ENCODE results near the gene RASA4B.
"Not testable (repeated sequence)": the region's sequence is repeated elsewhere in the genome, so short reads cannot be mapped to it uniquely, and the experiment has no call there.

RASA4B gene

DNA sequence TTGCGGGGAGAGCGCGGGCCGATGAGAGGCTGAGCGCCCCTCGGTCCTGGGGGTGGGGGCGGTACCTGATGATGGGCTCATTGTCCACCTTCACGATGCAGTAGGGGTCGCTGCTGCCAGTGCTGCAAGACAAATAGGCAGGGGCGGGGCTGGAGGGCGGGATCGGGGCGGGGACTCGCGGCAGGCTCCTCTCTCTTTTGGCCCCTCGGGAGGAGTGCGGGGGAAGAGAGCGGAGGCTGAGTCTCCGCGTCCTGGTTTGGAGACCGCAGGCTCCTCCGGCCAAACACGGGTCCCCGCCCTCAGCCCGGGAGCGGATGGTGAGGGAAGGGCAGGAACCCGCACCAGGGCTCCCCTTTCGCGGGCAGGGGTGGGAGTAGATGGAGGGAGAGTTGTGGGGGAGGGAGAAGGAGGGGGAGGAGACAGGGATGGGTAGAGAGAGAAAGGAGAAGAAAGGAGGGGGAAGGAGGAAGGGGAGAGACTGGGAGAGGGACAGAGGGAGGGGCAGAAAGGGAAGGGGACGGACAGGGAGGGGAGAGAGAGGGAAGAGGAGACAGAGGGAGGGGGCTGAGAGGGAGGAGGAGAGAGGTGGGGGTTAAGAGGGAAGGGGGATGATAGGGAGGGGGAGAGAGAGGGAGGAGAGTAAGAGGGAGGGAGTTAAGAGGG lies 5.6 kb downstream of the RASA4B start:
- not testable (repeated sequence) for DNase-seq (ENCODE audit: low spot score)

DNA sequence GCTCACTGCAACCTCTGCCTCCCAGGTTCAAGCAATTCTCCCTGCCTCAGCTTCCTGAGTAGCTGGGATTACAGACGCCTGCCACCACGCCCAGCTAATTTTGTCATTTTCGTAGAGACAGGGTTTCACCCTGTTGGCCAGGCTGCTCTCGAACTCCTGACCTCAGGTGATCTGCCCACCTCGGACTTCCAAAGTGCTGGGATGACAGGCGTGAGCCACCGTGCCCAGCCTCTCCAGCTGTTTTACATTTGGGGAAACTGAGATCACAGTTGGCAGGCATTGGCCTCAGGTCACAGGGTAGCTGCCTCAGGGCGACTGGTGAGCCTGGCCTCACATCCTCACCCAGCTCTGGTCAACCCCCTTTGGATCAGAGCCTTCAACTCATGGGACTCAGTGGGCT lies 7.0 kb downstream of the RASA4B start:
- DNase-seq (ENCODE audit: low spot score): not testable (repeated sequence)

DNA sequence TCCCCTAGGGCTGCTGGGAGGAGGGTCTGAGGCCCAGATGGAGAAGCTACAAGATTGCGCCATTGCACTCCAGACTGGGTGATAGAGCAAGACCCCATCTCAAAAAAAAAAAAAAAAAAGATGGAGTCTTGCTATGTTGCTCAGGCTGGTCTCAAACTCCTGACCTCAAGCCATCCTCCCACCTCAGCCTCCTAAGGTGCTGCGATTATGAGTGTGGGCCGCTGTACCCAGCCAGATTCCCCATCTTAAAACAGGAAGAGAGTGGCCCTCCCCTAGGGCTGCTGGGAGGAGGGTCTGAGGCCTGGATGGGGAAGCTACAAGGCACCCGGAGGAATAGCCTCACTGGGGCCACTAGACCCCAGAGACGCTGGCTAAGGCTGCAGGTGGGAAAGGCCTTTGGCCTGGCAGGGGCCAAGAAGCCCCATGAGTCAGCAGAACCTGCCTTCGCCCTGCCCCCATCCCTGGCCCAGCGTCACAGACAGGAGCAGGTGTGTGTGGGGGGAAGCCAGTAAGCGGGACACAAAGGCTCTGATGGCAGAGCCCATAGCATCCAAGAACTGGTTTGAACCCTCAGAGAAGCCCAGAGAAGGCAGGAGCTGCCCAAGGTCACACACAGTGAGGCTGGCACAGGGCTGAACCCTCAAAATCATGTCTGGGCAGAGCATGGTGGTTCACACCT lies 10.0 kb downstream of the RASA4B start:
- DNase-seq (ENCODE audit: low spot score): not testable (repeated sequence)

DNA sequence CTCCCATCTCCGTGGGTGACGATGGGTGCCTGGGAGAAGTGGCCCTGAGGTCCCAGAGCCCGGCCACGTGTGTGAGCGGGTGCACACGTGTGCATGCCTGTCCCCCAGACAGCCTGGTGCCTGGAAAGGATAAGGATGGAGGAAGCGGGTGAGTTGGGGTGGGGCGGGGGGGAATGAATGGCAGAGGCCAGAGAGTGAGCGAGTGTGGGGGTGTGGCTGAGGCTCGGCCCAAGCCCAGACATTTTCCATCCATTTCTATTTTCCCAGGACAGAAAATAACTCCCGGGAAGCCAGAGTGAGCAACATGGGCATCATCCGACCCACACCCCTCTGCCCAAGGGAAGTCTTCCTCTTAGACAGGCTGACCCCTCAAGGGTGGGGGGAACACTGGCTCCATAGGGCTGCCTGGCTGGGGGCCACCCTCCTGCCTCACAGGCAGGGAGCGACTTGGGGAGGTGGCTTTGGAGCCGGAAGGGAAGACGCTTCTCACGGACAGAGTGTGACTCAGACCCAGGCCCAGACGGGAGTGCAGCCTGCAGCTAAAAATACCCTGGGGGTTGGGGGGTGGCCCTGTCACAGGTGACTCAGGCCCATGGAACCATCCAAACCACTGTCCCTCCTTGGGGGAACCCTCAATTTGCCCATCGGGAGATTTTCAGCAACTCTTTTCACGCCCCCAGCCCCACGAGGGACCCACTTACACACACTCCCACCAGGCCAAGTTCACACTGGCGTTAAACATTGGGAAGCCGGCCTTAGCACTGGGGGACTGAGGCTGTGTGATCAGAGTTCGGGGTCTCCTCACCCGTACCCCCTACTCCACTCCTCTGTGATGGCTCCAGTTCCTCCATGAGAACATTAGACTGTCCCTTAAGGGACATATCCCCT lies 12.0 kb downstream of the RASA4B start:
- not testable (repeated sequence) for DNase-seq (ENCODE audit: low spot score)

DNA sequence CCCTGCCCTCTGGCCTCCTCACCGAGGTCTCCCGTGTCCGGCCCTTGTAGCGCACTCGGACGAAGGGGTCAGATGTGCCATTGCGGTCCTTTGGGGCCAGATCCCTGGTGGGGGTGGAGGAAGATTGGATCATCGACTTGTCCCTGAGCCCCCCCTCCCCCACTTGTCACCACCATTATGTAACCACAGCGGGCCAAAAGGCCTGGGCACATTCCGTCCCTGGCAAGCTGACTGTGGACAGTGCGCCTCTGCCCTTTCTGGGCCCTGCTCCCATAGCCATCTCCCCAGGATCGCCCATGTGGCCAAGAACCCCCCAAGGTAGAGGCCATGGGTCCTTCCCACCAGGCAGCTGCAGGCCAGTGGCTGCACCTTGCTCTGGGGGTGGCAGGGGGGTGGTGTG lies 14.4 kb downstream of the RASA4B start:
- DNase-seq (ENCODE audit: low spot score): not testable (repeated sequence)

DNA sequence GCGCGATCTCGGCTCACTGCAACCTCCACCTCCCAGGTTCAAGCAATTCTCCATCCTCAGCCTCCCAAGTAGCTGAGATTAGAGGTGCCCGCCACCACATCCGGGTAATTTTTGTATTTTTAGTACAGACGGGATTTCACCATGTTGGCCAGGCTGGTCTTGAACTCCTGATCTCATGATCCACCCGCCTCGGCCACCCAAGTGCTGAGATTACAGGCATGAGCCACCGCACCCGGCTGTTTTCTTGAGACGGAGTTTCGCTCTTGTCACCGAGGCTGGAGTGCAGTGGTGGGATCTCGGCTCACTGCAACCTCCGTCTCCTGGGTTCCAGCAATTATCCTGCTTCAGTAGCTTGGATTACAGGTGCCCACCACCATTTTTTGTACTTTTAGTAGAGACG lies 19.3 kb downstream of the RASA4B start:
- DNase-seq (ENCODE audit: low spot score): not testable (repeated sequence)

DNA sequence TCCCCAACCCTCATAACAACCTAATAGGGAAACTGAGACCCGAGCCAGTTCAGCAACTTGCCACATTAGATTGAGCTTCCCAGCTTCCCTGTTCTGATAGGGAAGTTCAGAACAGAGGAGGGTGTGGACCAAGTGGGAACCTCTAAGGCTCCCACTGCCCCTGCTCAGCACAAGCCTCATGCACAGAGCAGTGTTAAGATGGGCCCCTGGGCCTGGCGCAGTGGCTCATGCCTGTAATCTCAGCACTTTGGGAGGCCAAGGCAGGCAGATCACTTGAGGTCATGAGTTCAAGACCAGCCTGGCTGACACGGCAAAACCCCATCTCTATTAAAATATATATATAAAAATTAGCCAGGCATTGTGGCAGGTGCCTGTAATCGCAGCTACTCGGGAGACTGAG lies 20.3 kb downstream of the RASA4B start:
- not testable (repeated sequence) for DNase-seq (ENCODE audit: low spot score)

DNA sequence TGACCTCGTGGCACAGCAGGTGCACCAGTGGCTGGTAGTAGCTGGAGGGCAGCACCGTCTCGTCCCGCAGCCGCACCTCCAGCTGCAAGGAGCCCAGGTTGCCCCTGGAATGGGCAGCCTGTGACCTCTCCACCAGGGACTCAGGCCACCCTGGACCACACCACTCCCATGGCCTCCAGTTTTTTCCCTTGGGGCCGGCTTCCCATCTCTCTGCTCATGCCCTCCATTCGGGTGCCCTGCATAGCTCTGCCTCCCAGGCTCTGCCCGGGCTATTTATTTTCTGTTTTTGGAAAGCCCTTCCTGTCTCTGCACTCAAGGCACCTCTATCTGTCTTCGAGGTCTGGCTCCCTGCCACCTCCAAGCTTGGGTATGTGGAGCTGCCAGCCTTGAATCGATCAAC lies 20.7 kb downstream of the RASA4B start:
- not testable (repeated sequence) for DNase-seq (ENCODE audit: low spot score)

DNA sequence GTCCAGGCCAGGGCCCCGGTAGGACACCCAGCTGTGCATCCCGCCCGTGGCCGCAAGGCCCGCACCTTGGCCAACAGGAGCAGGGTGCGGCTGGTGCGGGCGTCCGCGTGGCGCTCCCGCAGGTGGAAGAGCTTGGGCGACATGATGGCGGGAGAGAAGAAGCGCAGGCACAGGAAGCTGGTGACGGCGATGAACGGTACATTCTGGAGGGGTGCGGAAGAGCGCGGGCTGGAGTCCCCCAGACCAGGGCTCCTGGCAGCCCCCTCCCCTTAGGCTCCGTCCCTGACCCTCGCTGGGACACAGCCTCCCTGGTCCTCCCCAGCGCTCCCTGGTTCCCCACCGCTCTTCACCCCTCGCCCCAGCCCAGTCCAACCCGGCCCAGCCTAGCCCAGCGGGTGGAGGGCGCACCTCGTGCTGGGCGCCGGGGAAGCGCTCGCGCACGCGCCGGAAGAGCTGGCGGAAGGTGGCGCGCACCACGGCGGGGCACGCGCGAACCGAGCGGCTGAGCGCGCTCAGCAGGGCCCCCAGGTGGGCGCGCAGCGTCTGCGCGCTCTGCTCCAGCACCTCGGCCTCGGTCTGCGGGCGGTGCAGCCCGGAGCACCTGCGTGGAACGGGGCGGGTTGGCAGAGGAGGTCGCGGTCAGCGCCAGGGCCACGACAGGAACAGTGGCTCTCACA lies 23.0 kb downstream of the RASA4B start:
- DNase-seq (ENCODE audit: low spot score): not testable (repeated sequence)

DNA sequence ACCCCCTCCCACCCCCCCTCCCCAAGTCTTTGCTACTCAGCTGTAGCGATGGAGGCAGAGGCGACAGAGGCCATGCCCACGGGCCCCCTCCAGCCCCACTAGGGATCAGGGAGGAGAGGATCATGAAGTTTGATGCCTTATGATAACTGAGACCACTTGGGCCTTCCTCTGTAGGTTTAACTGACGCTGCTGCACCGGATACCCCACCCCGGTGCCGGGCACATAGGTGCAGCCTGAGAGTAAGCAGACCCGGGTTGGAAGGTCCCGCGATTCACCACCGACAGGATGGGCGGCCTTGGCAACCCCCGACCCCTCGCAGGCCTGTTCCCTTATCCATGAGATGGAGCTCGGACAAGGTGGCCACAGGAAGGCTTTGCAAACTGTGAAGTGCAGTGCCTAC lies 23.6 kb downstream of the RASA4B start:
- DNase-seq (ENCODE audit: low spot score): not testable (repeated sequence)

DNA sequence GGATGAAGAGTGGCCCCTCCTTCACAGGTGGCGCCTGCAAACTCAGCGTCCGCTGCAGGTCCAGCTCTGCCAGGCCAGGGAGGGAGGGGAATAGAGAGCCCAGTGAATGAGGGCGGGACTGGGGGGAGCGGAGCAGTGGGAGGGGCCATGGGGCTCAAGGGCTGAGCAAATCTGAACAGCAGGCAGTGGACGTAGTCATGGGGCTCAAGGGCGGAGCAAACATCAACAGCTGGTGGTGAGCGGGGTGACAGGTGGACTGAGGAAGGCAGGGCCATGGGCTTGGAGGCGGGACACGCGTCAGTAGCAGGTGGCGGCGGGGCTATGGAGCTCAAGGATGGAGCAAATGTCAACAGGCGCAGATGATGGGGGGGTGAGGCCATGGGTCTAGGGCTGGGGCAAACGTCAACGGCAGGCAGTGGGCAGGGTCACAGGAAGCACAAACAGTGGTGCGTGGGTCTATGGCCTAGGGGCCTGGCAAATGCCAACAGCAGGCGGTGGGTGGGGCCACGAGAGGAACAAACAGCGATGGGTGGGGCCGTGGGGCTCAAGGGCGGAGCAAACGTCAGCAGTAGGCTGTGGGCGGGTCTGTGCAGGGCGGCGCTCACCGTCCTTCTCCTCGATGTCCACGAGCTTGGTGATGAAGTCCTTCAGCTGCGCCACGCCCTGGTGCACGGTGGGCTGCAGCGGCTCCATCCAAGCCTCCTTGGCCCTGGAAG lies 24.2 kb downstream of the RASA4B start:
- not testable (repeated sequence) for DNase-seq (ENCODE audit: low spot score)

DNA sequence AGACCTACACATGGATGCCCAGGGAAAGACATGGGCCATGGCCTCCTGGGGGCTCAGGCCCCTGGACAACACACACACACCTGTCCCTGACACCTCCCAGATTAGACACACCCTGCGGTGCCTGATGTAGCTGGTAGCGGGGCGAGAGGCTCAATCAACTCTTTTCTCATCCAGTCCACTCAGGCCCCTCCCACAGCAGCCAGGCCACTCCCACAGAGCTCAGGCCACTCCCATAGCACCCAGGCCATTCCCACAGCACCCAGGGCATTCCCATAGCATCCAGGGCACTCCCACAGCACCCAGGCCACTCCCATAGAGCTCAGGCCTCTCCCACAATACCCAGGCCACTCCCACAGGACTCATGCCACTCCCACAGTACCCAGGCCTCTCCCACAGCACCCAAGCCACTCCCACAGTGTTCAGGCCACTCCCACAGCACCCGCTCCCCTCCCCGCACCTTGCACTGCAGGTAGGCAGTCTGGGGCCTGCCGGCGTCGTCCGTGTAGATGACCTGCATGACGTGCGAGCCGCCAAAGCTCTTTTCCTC lies 27.0 kb downstream of the RASA4B start:
- DNase-seq (ENCODE audit: low spot score): not testable (repeated sequence)

DNA sequence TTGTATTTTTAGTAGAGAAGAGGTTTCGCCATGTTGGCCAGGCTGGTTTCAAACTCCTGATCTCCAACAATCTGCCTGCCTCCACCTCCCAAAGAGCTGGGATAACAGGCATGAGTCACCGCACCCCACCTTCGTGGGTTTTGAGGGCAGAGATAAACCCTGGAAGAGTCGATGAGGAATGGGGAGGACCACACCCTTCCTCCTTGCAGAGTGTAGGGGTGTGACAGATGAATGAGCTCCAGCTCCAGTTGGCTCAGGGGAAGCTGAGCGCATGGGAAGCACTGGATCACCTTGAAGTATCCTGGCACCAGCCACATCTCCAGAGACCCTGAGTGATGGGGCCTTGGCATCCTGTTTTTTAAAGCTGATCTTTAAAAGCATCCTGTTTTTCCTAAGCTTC lies 33.3 kb downstream of the RASA4B start:
- not testable (repeated sequence) for DNase-seq (ENCODE audit: low spot score)

DNA sequence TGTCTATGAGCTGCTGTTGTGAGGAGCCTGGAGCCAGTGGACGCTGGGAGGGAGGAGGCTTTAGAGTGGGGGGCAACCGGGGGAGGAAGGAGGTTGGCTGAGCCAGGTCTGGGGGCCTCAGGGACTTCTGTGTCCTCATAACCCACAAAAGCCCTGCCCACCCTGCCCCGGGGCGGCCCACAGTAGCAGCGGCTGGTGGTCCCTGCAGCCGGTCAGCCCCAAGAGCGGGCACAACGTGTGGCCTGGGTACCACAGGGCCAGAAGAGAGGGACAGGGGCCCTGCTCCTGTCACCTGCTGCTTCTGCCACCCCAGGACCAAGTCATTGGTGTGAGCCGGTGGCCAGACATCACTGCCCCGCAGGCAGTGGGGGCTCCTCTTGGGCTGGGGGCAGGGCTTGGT lies 35.6 kb downstream of the RASA4B start:
- not testable (repeated sequence) for DNase-seq (ENCODE audit: low spot score)

DNA sequence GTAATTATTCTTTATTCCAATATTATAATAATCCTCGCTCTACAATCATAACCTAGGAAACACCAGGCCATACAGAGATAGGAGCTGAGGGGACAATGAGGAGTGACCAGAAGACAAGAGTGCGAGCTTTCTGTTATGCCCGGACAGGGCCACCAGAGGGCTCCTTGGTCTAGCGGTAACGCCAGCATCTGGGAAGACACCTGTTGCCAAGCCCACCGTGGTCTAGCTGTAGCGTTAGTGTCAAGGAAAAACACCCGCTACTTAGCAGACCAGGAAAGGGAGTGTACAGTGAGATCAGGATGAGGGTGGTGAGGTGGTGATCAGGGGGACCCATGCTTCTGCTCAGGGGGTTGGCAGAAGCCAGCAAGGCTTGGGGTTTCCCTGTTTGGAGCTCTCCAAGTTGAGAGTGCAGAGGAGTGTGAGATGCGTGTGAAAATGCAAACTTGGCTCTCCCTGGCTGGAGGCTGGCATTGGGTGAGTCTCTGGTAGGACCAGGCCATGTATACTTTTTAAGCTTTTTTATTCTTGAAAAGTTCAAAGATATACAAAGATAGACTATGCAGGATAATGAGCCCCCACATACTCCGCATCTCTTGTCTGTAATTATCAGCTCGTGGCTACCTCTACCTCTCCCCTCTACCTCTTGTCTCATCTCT lies 37.5 kb downstream of the RASA4B start:
- not testable (repeated sequence) for DNase-seq (ENCODE audit: low spot score)

DNA sequence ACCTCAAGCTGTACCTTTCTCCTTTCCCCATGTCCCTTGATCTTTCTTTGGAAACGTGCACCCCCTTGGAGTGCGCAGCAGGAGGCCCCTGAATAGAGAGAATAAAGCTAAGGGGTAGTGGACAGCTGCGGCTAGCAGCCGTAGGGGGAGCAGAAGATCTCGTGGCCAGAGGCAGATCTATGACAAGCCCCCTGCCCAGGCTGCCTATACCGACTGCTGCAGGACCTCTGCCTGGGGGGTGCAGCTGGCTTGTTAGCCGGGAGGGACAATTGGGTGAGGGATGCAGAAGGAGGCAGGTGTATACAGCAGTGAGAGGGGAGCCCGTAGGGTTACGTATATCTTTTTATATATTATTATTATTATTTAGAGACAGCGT lies 38.4 kb downstream of the RASA4B start:
- not testable (repeated sequence) for DNase-seq (ENCODE audit: low spot score)

DNA sequence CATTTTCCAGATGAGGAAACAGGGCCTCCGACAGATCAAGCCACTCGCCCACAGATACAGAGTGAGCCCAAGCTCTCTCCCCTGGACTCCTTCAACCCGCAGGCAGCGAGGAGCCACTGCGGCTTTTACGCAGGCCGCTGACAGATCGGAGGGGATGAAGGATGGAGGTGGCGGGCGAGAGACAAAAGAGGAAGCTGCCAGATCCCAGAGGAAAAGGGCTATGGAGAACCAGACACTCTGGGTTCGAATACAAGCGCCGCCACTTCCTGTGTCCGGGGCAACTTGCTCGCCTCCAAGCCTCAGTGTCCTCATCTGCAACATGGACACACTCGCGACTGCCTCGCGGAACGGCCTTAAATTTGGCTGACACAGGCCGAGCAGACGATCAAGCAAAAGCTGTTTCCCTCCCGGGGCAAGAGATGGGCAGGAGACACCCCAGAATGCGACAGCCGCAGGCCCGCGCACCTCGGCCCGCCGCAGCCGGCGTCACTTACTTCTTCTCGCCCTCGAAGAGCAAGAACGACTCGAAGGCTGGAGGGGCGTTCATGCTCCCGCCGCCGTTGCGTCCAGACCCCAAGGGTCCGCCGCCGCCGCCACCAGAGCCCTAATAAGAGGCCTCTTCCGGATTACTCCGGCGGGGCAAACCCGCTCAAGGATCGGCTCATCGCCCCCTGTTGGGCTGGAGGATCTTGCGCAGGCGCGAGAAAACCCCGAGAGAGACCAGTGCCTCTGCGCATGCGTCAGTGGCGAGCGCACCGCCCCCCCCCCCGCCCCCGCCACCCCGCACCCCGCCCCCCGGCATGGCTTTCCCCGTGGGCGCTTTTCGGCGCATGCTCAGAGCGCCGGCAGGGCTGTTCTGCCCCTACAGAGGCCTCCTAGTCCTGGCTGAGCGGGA lies 39.0 kb downstream of the RASA4B start, which contains the start of gene POLR2J:
Gene POLR2J (minus strand): TSS at position 609 of the 895 bp plus-strand sequence. CDS start 62 bp downstream, at position 547.
- not testable (repeated sequence) for DNase-seq (ENCODE audit: low spot score)

DNA sequence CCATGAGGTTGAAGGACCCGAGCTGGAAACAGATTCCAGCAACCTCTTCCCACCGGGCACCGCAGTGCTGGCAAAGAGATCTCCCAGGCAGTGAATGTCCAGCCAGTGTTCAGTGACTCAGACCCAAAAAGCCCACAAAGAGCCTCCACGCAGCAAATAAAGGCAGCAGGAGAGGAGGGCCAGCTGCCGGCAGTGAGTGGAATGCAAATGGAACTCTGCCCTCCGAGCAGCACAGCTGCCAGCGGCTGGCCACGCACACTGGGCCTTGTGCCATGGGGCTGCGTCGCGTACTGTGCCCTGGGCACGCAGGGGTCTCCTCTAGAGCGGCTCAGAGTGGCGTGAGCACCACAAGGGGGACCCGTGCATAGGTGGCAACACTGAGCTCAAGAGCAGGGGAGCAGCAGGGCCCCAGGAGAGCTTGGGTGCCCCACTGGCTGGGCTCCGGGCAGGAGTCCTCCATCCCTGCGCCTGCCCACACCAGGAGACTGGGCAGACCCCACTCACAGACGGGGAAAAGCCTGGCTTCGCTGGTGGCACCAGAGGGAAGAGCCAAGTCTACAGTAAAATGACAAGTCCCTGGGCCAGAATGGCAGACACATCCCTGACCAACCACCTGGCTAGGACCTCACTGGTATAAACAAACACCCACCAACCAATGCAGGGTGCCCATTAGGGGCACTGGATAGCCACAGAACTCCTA lies 42.7 kb downstream of the RASA4B start:
- not testable (repeated sequence) for DNase-seq (ENCODE audit: low spot score)

DNA sequence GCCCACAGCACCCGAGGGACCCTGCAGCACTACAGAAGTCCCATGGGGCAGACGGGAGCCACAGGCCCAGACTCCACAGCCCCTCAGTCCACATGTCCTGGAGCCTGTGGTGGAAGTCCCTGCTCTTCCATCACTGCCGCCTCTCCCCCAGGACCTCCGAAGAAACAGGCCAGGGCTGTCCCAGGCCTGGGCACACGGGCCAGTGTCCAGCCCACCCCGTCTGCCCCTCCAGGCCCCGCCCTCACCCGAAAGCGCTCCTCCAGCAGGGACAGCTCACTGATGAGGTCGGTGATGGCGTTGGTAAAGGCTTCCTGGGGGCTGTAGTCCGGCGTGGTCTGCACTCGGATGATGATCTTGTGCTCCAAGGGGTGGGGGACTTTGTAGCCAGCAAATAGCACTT lies 43.5 kb downstream of the RASA4B start:
- DNase-seq (ENCODE audit: low spot score): not testable (repeated sequence)

All from HuH-7 (cell line).